ENCODE data around the gene STEAP1B. TPM values are rescaled to one million over a fixed set of nuclear protein-coding genes. Genes with fewer than 3 reads are reported as not detected.
"Not testable (repeated sequence)": the region's sequence is repeated elsewhere in the genome, so short reads cannot be mapped to it uniquely, and the experiment has no call there.

Gene STEAP1B
- total RNA-seq, 1 donor from 2014 or later, result 1.4 TPM

DNA sequence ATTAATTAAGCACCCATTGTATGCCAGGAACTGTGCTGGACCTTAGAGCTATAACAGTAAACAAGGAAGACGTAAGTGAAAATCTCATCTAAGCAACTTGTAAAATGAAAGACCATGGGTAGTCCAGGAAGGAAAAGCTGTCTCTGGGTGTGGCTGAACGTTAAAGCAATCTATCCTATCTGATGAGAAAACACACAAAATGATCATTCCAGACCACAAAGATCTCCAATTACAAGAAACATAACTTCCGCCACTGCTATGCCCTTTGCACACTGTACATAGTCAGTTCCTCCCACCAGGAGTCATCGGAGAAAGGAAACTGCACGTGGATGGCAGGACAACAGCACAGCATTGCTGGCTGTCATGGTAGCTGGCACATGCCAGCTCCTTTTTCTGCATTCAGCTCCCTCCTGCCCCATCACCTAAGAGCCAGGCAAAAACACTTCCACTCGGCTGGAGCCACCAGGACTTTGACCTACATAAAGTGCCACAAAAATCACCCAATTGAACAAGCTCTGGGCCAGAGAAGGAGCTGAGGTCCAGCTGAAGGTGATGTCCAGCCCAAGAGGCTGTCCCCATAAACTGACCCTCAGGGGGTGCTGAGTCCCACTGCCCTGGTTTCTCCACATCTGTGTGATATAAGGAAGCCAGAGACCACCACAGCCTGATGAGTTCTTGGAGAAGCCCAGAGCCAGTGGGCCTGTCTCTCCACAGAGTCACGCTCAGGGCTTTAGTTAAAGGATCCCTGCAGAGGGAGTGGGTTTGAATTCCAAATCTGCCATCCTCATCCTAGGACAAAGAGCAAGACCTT, 56.4 kb downstream of the STEAP1B start:
- Mint-ChIP-seq H3K9me3 (ENCODE audit: unreplicated experiment) (no peaks in the 10 kb centered on the region), H3K4me3 (ENCODE audit: unreplicated experiment) (no peak overlapping the region), H3K36me3 (ENCODE audit: unreplicated experiment) (no peaks in the 10 kb centered on the region), H3K27me3 (ENCODE audit: unreplicated experiment) (no peaks in the 10 kb centered on the region), H3K4me1 (ENCODE audit: unreplicated experiment) (peaks cover 13% of the 10 kb centered on the region), H3K27ac (ENCODE audit: unreplicated experiment) (no peak overlapping the region)
- DNase-seq (ENCODE audit: extremely low spot score, unreplicated experiment), result no peak
- TF ChIP-seq, protein P1, sequence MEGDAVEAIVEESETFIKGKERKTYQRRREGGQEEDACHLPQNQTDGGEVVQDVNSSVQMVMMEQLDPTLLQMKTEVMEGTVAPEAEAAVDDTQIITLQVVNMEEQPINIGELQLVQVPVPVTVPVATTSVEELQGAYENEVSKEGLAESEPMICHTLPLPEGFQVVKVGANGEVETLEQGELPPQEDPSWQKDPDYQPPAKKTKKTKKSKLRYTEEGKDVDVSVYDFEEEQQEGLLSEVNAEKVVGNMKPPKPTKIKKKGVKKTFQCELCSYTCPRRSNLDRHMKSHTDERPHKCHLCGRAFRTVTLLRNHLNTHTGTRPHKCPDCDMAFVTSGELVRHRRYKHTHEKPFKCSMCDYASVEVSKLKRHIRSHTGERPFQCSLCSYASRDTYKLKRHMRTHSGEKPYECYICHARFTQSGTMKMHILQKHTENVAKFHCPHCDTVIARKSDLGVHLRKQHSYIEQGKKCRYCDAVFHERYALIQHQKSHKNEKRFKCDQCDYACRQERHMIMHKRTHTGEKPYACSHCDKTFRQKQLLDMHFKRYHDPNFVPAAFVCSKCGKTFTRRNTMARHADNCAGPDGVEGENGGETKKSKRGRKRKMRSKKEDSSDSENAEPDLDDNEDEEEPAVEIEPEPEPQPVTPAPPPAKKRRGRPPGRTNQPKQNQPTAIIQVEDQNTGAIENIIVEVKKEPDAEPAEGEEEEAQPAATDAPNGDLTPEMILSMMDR (IDR thresholded peaks at IDR 0.05), result no peak

DNA sequence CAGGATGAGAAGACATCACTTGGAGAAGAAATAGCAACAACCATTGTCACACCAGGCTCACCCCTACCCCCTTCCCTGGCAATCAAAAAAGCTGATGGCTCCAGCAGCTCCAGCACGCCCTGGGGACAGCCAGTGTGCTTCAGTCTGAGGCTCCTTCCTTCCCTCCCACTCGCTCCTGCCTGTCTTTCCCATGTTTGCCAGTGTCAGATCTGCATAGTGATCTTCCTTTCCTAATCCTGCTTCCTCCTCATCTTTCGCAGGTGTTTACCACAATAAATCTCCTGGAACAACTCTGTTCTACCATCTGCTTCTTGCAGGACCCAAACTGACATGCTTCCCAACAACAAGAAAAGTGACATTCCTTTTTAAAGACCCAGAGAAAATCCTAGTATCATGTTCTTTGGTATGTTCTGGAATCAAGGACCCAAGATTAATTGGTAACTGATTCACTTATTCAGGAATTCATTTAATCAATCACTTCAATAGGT, 57.1 kb downstream of the STEAP1B start:
- Mint-ChIP-seq H3K4me1 (ENCODE audit: unreplicated experiment) (peaks cover 13% of the 10 kb centered on the region), H3K36me3 (ENCODE audit: unreplicated experiment) (no peaks in the 10 kb centered on the region)

DNA sequence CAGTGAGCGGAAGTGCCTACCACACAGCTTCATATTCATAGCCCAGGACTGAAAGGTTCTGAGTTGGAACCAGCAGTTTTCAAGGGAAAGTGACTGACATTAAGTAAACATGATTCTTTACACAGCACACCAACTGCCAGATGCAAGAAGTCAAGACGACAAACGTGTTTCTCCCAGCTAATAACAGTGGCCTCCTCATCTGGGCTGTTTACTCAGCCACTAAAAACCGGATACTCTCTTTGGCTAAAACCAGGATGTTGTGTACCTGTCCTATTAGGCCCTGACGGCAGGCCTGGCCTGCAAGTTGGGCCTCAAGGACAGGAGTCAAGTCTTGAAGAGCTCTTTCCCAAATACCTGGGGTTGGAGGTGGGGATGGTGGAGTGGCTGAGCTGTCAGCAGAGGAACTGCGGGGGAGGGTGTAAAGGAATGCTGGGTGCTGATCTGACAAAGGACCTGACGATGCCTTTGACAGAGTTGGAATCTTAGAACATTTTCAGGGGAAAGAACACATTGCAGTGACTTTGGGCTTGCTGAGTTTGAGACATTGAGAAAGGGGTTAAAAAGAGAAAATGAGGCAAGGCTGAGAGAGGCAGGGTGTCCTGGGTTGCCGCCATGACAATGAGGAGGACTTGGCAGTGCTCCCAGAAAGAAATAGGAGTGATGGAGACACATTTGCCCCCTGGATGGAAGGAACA, 57.7 kb downstream of the STEAP1B start:
- TF ChIP-seq, protein P1 (IDR thresholded peaks at IDR 0.05), result no peak
- Mint-ChIP-seq H3K4me1 (ENCODE audit: unreplicated experiment) (peaks cover 13% of the 10 kb centered on the region), H3K9me3 (ENCODE audit: unreplicated experiment) (no peaks in the 10 kb centered on the region), H3K27me3 (ENCODE audit: unreplicated experiment) (no peaks in the 10 kb centered on the region), H3K4me3 (ENCODE audit: unreplicated experiment) (no peak overlapping the region), H3K27ac (ENCODE audit: unreplicated experiment) (no peak overlapping the region), H3K36me3 (ENCODE audit: unreplicated experiment) (no peaks in the 10 kb centered on the region)
- DNase-seq (ENCODE audit: extremely low spot score, unreplicated experiment), result no peak

More for the DNA sequence above, 57.1 kb downstream of the STEAP1B start:
- no peak overlapping the region for H3K4me3 Mint-ChIP-seq (ENCODE audit: unreplicated experiment)
- no peaks in the 10 kb centered on the region for H3K9me3 Mint-ChIP-seq (ENCODE audit: unreplicated experiment)
- H3K27ac Mint-ChIP-seq (ENCODE audit: unreplicated experiment), result no peak overlapping the region
- TF ChIP-seq, protein P1 (IDR thresholded peaks at IDR 0.05), result no peak
- DNase-seq (ENCODE audit: extremely low spot score, unreplicated experiment), result no peak
- no peaks in the 10 kb centered on the region for H3K27me3 Mint-ChIP-seq (ENCODE audit: unreplicated experiment)

DNA sequence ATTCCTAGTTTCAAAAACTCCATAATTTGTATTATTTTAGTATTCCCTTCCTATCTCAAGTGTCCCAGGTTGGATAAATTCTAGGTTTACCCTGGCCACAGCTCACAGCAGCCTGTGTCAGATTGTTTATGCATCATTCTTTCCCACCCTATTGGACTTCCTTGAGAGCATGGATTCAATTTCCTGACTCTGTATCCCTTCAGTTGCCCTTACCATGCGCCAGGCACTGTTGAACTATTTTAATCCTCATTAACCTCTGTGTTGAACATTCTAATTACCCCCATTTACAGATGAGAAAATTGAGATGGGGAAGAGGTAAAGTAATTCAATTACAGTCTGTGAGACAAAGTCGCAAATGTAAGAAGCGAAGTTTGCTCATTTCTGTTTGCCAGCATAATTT, 58.8 kb downstream of the STEAP1B start:
- Mint-ChIP-seq H3K4me1 (ENCODE audit: unreplicated experiment) (peaks cover 13% of the 10 kb centered on the region), H3K27ac (ENCODE audit: unreplicated experiment) (no peak overlapping the region), H3K4me3 (ENCODE audit: unreplicated experiment) (no peak overlapping the region), H3K9me3 (ENCODE audit: unreplicated experiment) (no peaks in the 10 kb centered on the region), H3K27me3 (ENCODE audit: unreplicated experiment) (no peaks in the 10 kb centered on the region), H3K36me3 (ENCODE audit: unreplicated experiment) (no peaks in the 10 kb centered on the region)
- DNase-seq (ENCODE audit: extremely low spot score, unreplicated experiment), result no peak
- TF ChIP-seq, protein P1 (IDR thresholded peaks at IDR 0.05), result no peak

DNA sequence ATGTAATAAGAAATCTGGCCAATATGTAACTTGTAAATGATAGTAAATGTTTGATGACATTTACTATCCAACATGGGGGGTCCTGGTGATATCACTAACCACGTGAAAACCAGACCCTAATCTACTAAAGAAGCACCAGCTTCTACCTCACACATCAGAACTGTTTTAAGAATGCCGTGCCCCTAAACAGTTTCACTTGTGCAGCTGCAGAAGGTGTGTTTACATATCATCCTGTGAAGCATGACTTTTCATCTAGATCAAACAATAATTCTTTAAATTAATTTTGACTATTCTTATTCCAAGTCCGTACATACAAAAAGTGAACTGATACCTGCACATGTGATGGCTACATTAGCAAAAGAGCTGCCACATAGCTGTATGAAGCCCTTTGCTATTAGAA, 61.0 kb downstream of the STEAP1B start:
- H3K4me1 Mint-ChIP-seq (ENCODE audit: unreplicated experiment), result peaks cover 6% of the 10 kb centered on the region
- H3K27me3 Mint-ChIP-seq (ENCODE audit: unreplicated experiment), result no peaks in the 10 kb centered on the region
- no peak for DNase-seq (ENCODE audit: extremely low spot score, unreplicated experiment)
- TF ChIP-seq, protein P1 (IDR thresholded peaks at IDR 0.05), result no peak
- H3K9me3 Mint-ChIP-seq (ENCODE audit: unreplicated experiment), result no peaks in the 10 kb centered on the region
- H3K27ac Mint-ChIP-seq (ENCODE audit: unreplicated experiment), result no peak overlapping the region
- H3K4me3 Mint-ChIP-seq (ENCODE audit: unreplicated experiment), result no peak overlapping the region
- H3K36me3 Mint-ChIP-seq (ENCODE audit: unreplicated experiment), result no peaks in the 10 kb centered on the region

DNA sequence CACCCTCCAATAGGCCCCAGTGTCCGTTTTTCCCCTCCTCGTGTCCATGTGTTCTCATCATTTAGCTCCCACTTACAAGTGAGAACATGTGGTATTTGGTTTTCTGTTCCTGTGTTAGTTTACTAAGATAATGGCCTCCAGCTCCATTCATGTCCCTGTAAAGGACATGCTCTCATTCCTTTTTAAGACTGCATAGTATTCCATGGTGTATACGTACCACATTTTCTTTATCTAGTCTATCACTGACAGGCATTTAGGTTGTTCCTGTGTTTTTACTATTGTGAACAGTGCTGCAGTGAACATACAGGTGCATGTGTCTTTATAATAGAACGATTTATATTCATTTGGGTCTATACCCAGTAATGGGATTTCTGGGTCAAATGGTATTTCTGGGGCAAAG, 63.4 kb downstream of the STEAP1B start:
- not testable (repeated sequence) for H3K27ac Mint-ChIP-seq (ENCODE audit: unreplicated experiment); H3K27me3 Mint-ChIP-seq (ENCODE audit: unreplicated experiment); H3K36me3 Mint-ChIP-seq (ENCODE audit: unreplicated experiment); DNase-seq (ENCODE audit: extremely low spot score, unreplicated experiment); H3K9me3 Mint-ChIP-seq (ENCODE audit: unreplicated experiment); H3K4me3 Mint-ChIP-seq (ENCODE audit: unreplicated experiment); H3K4me1 Mint-ChIP-seq (ENCODE audit: unreplicated experiment)

Data from osteocyte (in vitro differentiated cells).